Measurements from ENCODE around the gene ANO1. TPM values are rescaled to one million over a fixed set of nuclear protein-coding genes. Genes with fewer than 3 reads are reported as not detected.

The ANO1 gene
- total RNA-seq, 1 experiment from 2014 or later = 10.9 TPM

DNA sequence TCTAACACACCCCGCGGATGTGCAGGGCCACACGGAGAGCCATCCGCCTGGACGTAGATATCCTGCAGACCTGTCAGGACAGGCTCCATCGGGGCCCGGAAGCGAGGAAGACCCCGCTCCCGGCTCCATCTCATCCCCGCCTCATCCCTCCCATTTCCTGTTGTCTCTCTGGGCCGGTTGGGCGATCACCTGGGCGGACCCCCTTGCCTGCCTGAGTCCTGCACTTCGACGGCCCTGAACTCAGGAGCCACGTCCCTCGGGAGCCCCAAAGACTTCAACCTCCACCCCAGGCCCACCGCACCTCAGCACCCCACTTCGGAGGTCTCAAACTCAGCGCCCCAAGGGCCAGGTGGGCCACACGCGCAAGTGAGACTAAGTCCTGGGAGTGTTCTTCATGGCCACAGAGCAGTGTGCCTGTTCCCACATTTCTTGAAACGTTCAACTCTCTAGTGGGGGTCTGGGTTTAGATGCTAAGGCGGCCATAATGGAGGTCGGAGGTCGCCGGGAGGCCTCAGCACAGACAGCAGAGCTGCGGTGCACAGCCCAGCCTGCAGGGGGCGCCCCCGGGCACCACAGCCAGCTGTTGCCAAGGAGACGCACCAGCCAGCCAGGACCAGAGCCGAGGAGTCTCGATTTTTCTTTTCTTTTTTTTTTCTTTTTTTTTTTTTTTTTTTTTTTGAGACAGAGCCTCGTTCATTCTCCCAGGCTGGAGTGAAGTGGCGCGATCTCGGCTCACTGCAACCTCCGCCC lies 99.0 kb downstream of the ANO1 start:
- H3K23me2 ChIP-seq (ENCODE audit: insufficient read length, low read depth, low read length, poor library complexity, severe bottlenecking) = no peaks in the 10 kb centered on the region
- WGBS (ENCODE audit: extremely low coverage, insufficient read length, low lambda C conversion rate) = no CpG with 5 or more reads among the region's 39 CpGs
- H3K36me3 Mint-ChIP-seq (ENCODE audit: insufficient read depth in 1 of 3, low read depth in 3 of 3) = no peaks in the 10 kb centered on the region
- no peak overlapping the region for H3K4ac ChIP-seq (ENCODE audit: low read depth, low read length)
- H3K27ac Mint-ChIP-seq = no peak overlapping the region
- H3K4me3 Mint-ChIP-seq = no peak overlapping the region
- H4K8ac ChIP-seq (replicated peaks; ENCODE audit: insufficient read length, low read depth, low read length) = no peak overlapping the region
- no peak overlapping the region for H4K91ac ChIP-seq (ENCODE audit: insufficient read length, low read depth, low read length)
- peaks cover 18 to 23% of the 10 kb centered on the region in 2 experiments for H3K4me1 Mint-ChIP-seq
- H3K79me1 ChIP-seq (ENCODE audit: insufficient read depth, low read depth, low read length, poor library complexity, severe bottlenecking) = no peaks in the 10 kb centered on the region
- H3K23ac ChIP-seq (ENCODE audit: insufficient read length, low read depth, low read length) = no peak overlapping the region
- no peak overlapping the region for H2BK5ac ChIP-seq (ENCODE audit: insufficient read length, low read length)
- no peak overlapping the region for H3K56ac ChIP-seq (ENCODE audit: insufficient read length, low read depth, low read length)
- no peak overlapping the region for H3K18ac ChIP-seq (ENCODE audit: insufficient read length, low read depth, low read length)
- H3K27me3 Mint-ChIP-seq (ENCODE audit: low read depth) = peaks cover 5% of the 10 kb centered on the region; the same call in 1 of the 2 replicates
- no peak overlapping the region for H4K5ac ChIP-seq (ENCODE audit: insufficient read length, low read depth, low read length)
- H3K4me2 ChIP-seq (ENCODE audit: insufficient read depth, insufficient read length, low read length) = no peak overlapping the region
- no peaks in the 10 kb centered on the region for H4K20me1 ChIP-seq (ENCODE audit: control insufficient read depth, insufficient read depth, insufficient read length)
- H2BK120ac ChIP-seq (ENCODE audit: low read depth, low read length, poor library complexity, severe bottlenecking) = no peak overlapping the region
- H3K79me2 ChIP-seq (ENCODE audit: insufficient read depth, low read length) = no peaks in the 10 kb centered on the region
- no peak overlapping the region for H2AFZ ChIP-seq (ENCODE audit: low read length)
- H3K14ac ChIP-seq (ENCODE audit: insufficient read depth, low read length) = no peak overlapping the region
- no peak overlapping the region for H2BK20ac ChIP-seq (ENCODE audit: low read depth, low read length, poor library complexity, severe bottlenecking)
- TF ChIP-seq, protein P1, sequence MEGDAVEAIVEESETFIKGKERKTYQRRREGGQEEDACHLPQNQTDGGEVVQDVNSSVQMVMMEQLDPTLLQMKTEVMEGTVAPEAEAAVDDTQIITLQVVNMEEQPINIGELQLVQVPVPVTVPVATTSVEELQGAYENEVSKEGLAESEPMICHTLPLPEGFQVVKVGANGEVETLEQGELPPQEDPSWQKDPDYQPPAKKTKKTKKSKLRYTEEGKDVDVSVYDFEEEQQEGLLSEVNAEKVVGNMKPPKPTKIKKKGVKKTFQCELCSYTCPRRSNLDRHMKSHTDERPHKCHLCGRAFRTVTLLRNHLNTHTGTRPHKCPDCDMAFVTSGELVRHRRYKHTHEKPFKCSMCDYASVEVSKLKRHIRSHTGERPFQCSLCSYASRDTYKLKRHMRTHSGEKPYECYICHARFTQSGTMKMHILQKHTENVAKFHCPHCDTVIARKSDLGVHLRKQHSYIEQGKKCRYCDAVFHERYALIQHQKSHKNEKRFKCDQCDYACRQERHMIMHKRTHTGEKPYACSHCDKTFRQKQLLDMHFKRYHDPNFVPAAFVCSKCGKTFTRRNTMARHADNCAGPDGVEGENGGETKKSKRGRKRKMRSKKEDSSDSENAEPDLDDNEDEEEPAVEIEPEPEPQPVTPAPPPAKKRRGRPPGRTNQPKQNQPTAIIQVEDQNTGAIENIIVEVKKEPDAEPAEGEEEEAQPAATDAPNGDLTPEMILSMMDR (conservative IDR thresholded peaks at IDR 0.05) = peak; percentile 91
- no peak overlapping the region for H2AK5ac ChIP-seq (ENCODE audit: insufficient read length, low read length)
- no peaks in the 10 kb centered on the region for H3K9me3 ChIP-seq (ENCODE audit: control insufficient read depth, low read depth, low read length)
- no peaks in the 10 kb centered on the region for H3K9me3 Mint-ChIP-seq
- H3K27ac ChIP-seq (ENCODE audit: insufficient read length, low read depth, low read length) = no peak overlapping the region
- no peak overlapping the region for H3T11ph ChIP-seq (ENCODE audit: low read length)
- DNase-seq = peak; percentile 86
- no peak overlapping the region for H3K9ac ChIP-seq (ENCODE audit: extremely low read depth, insufficient read length, low read length)
- no peaks in the 10 kb centered on the region for H3K27me3 ChIP-seq (ENCODE audit: insufficient read depth, low read length)
- H3K4me1 ChIP-seq (ENCODE audit: insufficient read depth, low read length) = no peaks in the 10 kb centered on the region
- H2BK15ac ChIP-seq (ENCODE audit: low read depth, low read length) = no peak overlapping the region
- no peak overlapping the region for H2BK12ac ChIP-seq (ENCODE audit: insufficient read length, low read depth, low read length)

Measured in H9 (cell line).